NB4 (cell line): ENCODE results near the gene SLC25A18.

ENCODE experiments used
- DNase-seq: peaks from one replicate; pipeline ENCODE4 v3.0.0; 2010; ENCODE audit warnings: low read depth
- H3K4me3 ChIP-seq: one replicate; pipeline ENCODE4 v1.5.1; 2011; ENCODE audit warnings: mild to moderate bottlenecking, low read depth, low read length, moderate library complexity
- MYC ChIP-seq: IDR thresholded peaks from 2 replicates; pipeline ENCODE4 v1.6.1; 2011; ENCODE audit warnings: low read depth, low read length
- POLR2A ChIP-seq: IDR thresholded peaks from 2 replicates; pipeline ENCODE4 v1.6.1; 2011; ENCODE audit warnings: mild to moderate bottlenecking; ENCODE audit not compliant: insufficient read length; ENCODE audit errors: extremely low read depth
- TF ChIP-seq, protein P1 (sequence below): IDR thresholded peaks from 2 replicates; pipeline ENCODE4 v1.6.1; 2011; ENCODE audit warnings: low read depth, low read length
- TF ChIP-seq, protein P2 (sequence below): IDR thresholded peaks from one replicate; pipeline ENCODE4 v1.5.1; 2012; ENCODE audit warnings: low read depth, low read length

SLC25A18 gene

DNA sequence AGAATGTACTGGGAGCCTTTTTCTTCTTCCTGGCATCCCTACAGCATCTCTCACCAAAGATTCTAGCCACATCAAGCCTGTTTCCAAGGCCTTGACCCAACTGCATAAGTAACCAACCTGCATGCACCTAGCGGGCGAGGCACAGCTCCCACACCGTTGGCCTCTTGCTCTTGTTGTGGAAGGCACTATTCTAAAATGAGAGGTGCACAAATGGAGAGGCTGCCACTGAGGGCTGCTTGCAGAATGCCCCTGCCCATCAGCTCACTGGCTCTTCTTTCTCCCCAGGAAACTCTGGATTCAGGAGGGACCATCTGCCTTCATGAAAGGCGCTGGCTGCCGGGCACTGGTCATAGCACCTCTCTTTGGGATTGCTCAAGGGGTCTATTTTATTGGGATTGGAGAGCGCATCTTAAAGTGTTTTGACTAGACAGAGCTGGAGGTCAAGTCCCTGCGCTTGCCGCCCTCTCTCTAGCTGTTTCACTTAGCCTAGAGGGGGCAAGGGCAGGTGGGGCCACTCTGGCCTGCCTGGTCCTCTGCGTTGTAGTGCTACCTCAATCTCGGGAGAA is 26.6 kb downstream of the SLC25A18 start:
- DNase-seq = no peak
- H3K4me3 ChIP-seq = no peak overlapping the region
- TF ChIP-seq, protein P1, sequence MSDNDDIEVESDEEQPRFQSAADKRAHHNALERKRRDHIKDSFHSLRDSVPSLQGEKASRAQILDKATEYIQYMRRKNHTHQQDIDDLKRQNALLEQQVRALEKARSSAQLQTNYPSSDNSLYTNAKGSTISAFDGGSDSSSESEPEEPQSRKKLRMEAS = no peak
- TF ChIP-seq MYC (no peak), POLR2A (no peak)
- TF ChIP-seq, protein P2, sequence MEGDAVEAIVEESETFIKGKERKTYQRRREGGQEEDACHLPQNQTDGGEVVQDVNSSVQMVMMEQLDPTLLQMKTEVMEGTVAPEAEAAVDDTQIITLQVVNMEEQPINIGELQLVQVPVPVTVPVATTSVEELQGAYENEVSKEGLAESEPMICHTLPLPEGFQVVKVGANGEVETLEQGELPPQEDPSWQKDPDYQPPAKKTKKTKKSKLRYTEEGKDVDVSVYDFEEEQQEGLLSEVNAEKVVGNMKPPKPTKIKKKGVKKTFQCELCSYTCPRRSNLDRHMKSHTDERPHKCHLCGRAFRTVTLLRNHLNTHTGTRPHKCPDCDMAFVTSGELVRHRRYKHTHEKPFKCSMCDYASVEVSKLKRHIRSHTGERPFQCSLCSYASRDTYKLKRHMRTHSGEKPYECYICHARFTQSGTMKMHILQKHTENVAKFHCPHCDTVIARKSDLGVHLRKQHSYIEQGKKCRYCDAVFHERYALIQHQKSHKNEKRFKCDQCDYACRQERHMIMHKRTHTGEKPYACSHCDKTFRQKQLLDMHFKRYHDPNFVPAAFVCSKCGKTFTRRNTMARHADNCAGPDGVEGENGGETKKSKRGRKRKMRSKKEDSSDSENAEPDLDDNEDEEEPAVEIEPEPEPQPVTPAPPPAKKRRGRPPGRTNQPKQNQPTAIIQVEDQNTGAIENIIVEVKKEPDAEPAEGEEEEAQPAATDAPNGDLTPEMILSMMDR = no peak

DNA sequence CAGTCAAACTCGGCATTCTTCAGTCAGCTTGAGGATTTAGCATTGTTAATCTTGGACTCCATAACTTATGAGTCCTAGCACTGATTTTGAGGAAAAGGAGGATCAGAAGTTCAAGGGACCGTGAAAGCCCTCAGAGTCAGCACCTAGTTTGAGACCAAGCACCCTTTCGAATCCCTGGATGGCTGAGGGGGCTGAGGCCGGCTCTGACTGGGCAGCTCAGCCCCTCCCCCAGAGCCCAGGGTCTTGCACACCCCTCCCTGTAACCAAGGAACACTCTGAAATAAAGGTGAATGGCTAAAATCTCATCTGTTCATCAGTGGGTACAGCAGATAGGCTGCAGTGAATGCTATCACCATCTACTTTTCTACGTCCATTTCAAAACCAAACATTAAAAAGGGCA is 27.3 kb downstream of the SLC25A18 start:
- no peak overlapping the region for H3K4me3 ChIP-seq
- TF ChIP-seq, protein P2 = no peak
- TF ChIP-seq, protein P1 = no peak
- TF ChIP-seq POLR2A (no peak), MYC (no peak)
- DNase-seq = no peak

DNA sequence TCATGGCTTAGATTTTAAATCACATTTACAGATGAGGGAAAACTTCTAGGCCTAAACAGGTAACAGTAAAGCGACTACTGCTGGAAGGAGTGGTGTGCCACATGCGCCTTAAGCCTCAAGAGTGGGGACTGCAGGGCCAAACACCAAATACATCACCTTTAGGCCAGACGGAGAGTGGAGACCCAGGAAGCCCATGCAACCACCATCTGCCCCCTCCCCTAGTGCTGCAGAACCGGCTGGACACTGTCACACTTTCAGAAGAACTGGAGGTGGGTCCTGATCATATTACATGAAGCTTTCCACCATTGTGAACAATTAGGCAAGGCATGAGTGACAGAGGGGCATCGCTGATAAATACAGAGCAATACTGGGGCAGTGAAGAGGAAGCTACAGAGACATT is 28.9 kb downstream of the SLC25A18 start:
- TF ChIP-seq MYC = no peak
- no peak for DNase-seq
- no peak overlapping the region for H3K4me3 ChIP-seq

DNA sequence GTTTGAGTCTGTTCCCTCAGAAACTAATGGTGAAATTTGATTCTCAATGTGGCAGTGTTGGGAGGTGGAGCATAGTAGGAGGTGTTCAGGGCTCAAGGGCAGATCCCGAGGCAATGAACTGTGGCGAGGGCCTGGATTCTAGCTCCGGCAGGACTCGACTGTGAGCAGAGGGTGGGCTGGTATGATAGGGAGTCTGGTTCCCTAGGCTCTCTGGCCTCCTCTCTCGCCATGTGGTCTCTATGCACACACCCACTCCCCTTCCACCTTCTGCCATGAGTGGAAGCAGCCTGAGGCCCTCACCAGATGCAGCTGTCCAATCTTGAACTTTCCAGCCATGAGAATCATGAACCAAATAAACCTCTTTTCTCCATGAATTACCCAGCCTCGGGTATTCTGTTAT is 32.9 kb downstream of the SLC25A18 start:
- TF ChIP-seq, protein P1 = no peak
- no peak for TF ChIP-seq POLR2A
- no peak for TF ChIP-seq MYC
- TF ChIP-seq, protein P2 = no peak
- no peak for DNase-seq
- H3K4me3 ChIP-seq = no peak overlapping the region

DNA sequence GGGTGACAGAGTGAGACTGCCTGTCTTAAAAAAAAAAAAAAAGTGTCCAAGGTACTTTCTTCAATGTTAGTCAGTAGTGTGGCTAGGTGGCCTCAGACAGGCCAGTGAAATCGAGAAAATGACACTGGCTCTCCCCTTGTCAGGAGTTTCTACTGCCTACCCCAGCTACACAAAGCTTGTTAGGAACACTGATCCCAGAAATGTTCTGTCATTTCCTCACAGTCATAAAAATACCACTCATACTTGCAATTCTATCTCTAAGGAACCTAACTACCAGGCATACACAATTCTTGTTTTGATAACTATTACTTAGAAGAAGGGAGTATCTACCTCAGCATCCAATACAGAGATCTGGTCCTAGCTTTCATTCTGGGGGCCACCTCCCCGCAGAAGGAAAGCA is 33.9 kb downstream of the SLC25A18 start:
- TF ChIP-seq, protein P2 = no peak
- TF ChIP-seq MYC (no peak), POLR2A (no peak)
- TF ChIP-seq, protein P1 = no peak
- no peak for DNase-seq
- no peak overlapping the region for H3K4me3 ChIP-seq

DNA sequence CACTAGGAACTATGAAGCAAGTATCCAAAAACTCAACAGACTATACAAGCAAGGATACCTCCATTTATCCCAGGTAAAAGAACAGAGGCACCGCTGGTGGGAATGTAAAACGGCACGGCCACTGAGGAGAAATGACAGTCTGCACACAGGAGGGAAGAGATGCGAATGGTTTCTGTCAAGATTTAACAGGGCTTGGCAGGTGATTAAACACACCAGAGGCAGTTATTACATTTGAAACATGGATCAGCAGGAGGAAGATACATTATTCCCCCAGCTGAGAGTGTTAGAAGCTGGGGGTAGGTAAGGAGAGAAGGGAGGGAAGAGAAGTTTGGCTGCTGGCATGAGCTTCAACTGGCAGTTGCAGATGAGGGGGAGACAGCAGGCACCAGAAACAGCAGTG is 35.0 kb downstream of the SLC25A18 start:
- DNase-seq = no peak
- TF ChIP-seq, protein P1 = no peak
- TF ChIP-seq POLR2A (no peak), MYC (no peak)
- TF ChIP-seq, protein P2 = no peak
- H3K4me3 ChIP-seq = no peak overlapping the region
